Liver (tissue), 9 donors: ENCODE results near the gene NCOR2. TPM values are rescaled to one million over a fixed set of nuclear protein-coding genes. Genes with fewer than 3 reads are reported as not detected.

Experiments
- DNase-seq: peaks from one replicate; pipeline ENCODE4 v3.0.0-alpha.2; 2017; ENCODE audit warnings: low spot score
- H3K27ac ChIP-seq, 2 donors: one replicate each; pipeline ENCODE4 v1.7.0; 2013; ENCODE audit warnings: inconsistent platforms in 2 of 2, low read length in 2 of 2, control low read depth in 1 of 2, low read depth in 1 of 2, mild to moderate bottlenecking in 1 of 2
- H3K27me3 ChIP-seq, 4 donors: one replicate each; pipeline versions ENCODE4 v1.6.1 to v1.7.0; 2013; ENCODE audit warnings: low read length in 3 of 4, inconsistent platforms in 1 of 4, mild to moderate bottlenecking in 1 of 4, moderate library complexity in 1 of 4; ENCODE audit not compliant: control insufficient read depth in 4 of 4, insufficient read depth in 4 of 4
- H3K36me3 ChIP-seq, 4 donors: one replicate each; pipeline versions ENCODE4 v1.6.1 to v1.7.0; 2013; ENCODE audit warnings: low read length in 3 of 4, mild to moderate bottlenecking in 3 of 4, low read depth in 1 of 4, moderate library complexity in 1 of 4; ENCODE audit not compliant: control insufficient read depth in 4 of 4, insufficient read depth in 3 of 4
- H3K4me1 ChIP-seq, 4 donors: one replicate each; pipeline versions ENCODE4 v1.6.1 to v1.7.0; 2013; ENCODE audit warnings: low read length in 3 of 4, mild to moderate bottlenecking in 3 of 4, moderate library complexity in 1 of 4; ENCODE audit not compliant: control insufficient read depth in 4 of 4, insufficient read depth in 4 of 4
- H3K4me3 ChIP-seq, 3 donors: one replicate each; pipeline versions ENCODE4 v1.6.1 to v1.7.0; 2013; ENCODE audit warnings: low read length in 3 of 3, control low read depth in 1 of 3, low read depth in 1 of 3, mild to moderate bottlenecking in 1 of 3
- H3K9ac ChIP-seq, 2 donors: one replicate each; pipeline ENCODE4 v1.7.0; 2013; ENCODE audit warnings: low read length in 2 of 2, mild to moderate bottlenecking in 2 of 2, moderate library complexity in 2 of 2, control low read depth in 1 of 2, low read depth in 1 of 2
- H3K9me3 ChIP-seq, 4 donors: one replicate each; pipeline versions ENCODE4 v1.6.1 to v1.7.0; 2013; ENCODE audit warnings: low read length in 3 of 4; ENCODE audit not compliant: control insufficient read depth in 4 of 4
- ATF3 ChIP-seq: IDR thresholded peaks from 2 replicates; pipeline ENCODE4 v1.6.1; 2016; ENCODE audit warnings: antibody characterized with exemption
- CTCF ChIP-seq: fragments of 150-350 bp; IDR thresholded peaks from 2 replicates; pipeline ENCODE4 v1.5.1; 2017; ENCODE audit warnings: improper control_type of control experiment, low read depth, low read length; ENCODE audit not compliant: missing input control
- EGR1 ChIP-seq, 2 donors: IDR thresholded peaks; 2 replicates each; pipeline ENCODE4 v1.6.1; 2016 to 2018; ENCODE audit warnings: antibody characterized with exemption in 2 of 2, low read depth in 2 of 2
- FOXA1 ChIP-seq: IDR thresholded peaks from 2 replicates; pipeline ENCODE4 v1.6.1; 2016; ENCODE audit warnings: antibody characterized with exemption
- FOXA2 ChIP-seq: IDR thresholded peaks from 2 replicates; pipeline ENCODE4 v1.6.1; 2016; ENCODE audit warnings: antibody characterized with exemption
- GABPA ChIP-seq, 2 donors: IDR thresholded peaks in 1 of 2; conservative IDR thresholded peaks in 1 of 2; 2 replicates each; pipeline ENCODE4 v1.6.1; 2016; ENCODE audit warnings: antibody characterized with exemption in 2 of 2, mild to moderate bottlenecking in 1 of 2, moderate library complexity in 1 of 2
- HNF4A ChIP-seq, 2 donors: conservative IDR thresholded peaks; 2 replicates each; pipeline ENCODE4 v1.6.1; 2016; ENCODE audit warnings: antibody characterized with exemption in 2 of 2, mild to moderate bottlenecking in 2 of 2
- HNF4G ChIP-seq: IDR thresholded peaks from 2 replicates; pipeline ENCODE4 v1.6.1; 2016; ENCODE audit warnings: antibody characterized with exemption
- JUND ChIP-seq, 2 donors: IDR thresholded peaks; 2 replicates each; pipeline ENCODE4 v1.6.1; 2016; ENCODE audit warnings: antibody characterized with exemption in 2 of 2
- NR2F2 ChIP-seq: IDR thresholded peaks from 2 replicates; pipeline ENCODE4 v1.6.1; 2016; ENCODE audit warnings: antibody characterized with exemption
- RAD21 ChIP-seq, 2 donors: IDR thresholded peaks; 2 replicates each; pipeline ENCODE4 v1.6.1; 2016; ENCODE audit warnings: antibody characterized with exemption in 2 of 2, mild to moderate bottlenecking in 2 of 2
- RXRA ChIP-seq, 2 donors: IDR thresholded peaks; 2 replicates each; pipeline ENCODE4 v1.6.1; 2017 to 2018; ENCODE audit warnings: antibody characterized with exemption in 2 of 2, mild to moderate bottlenecking in 1 of 2
- SP1 ChIP-seq: IDR thresholded peaks from 2 replicates; pipeline ENCODE4 v1.6.1; 2018; ENCODE audit warnings: antibody characterized with exemption, mild to moderate bottlenecking
- TAF1 ChIP-seq: conservative IDR thresholded peaks from 2 replicates; pipeline ENCODE4 v1.6.1; 2016; ENCODE audit warnings: antibody characterized with exemption, mild to moderate bottlenecking
- YY1 ChIP-seq: IDR thresholded peaks from 2 replicates; pipeline ENCODE4 v1.6.1; 2016; ENCODE audit warnings: antibody characterized with exemption, mild to moderate bottlenecking
- ZBTB33 ChIP-seq: IDR thresholded peaks from 2 replicates; pipeline ENCODE4 v1.6.1; 2016; ENCODE audit warnings: antibody characterized with exemption
- WGBS: extraction: QIAGEN DNeasy Blood & Tissue Kit; methylation state at CpG from one replicate; pipeline ENCODE4 v1.1.7; 2013; 5-methylcytosine and 5-hydroxymethylcytosine counted together
- polyA plus RNA-seq, 2 donors: library from polyadenylated mRNA; stranded (reverse) in 1 of 2; unstranded in 1 of 2; fragments of 200-250 nt in 1 of 2; fragments of >200 nt in 1 of 2; fragmentation: Nextera tagmentation in 1 of 2; extraction: Ambion mirVana in 1 of 2; gene quantifications; one replicate each; pipeline versions ENCODE4 v1.2.1 to v1.2.3, GENCODE V29; 2013 to 2015
- total RNA-seq, 2 donors: library from RNA; depleted of rRNA; stranded (reverse); fragments of >200 nt; gene quantifications; one replicate each; pipeline ENCODE4 v1.2.3, GENCODE V29; 2014
- TF ChIP-seq, protein P1 (sequence below): IDR thresholded peaks from 2 replicates; pipeline ENCODE4 v1.6.1; 2016; ENCODE audit warnings: antibody characterized with exemption, mild to moderate bottlenecking
- TF ChIP-seq, protein P2 (sequence below): IDR thresholded peaks from 2 replicates; pipeline ENCODE4 v1.6.1; 2016; ENCODE audit warnings: antibody characterized with exemption
- donor health status: healthy.
- donor health status: healthy.
- donor health status: healthy.
- donor health status: healthy.
- donor health status: healthy.

NCOR2 gene
- total and polyA plus RNA-seq, 4 donors = 7.9 to 31.6 (median 18.1) TPM

GRCh38 chr12:124555168-124556073 lies 12.0 kb downstream of the NCOR2 start:
- H3K36me3 ChIP-seq = no peaks in the 10 kb centered on the region
- no peaks in the 10 kb centered on the region for H3K9me3 ChIP-seq
- H3K9ac ChIP-seq = no peak overlapping the region
- no peaks in the 10 kb centered on the region for H3K27me3 ChIP-seq
- H3K27ac ChIP-seq = no peak overlapping the region
- 86% methylated on average over 28 of the region's 28 CpGs for WGBS
- no peak for DNase-seq
- H3K4me1 ChIP-seq = peaks cover 2 to 31% (median 16%) of the 10 kb centered on the region in 4 donors
- H3K4me3 ChIP-seq = no peak overlapping the region
- TF ChIP-seq RXRA (IDR thresholded peaks at IDR 0.05) = no peak
- no peak for TF ChIP-seq FOXA2
- no peak for TF ChIP-seq YY1
- no peak for TF ChIP-seq FOXA1
- no peak for TF ChIP-seq NR2F2
- no peak for TF ChIP-seq SP1
- TF ChIP-seq RAD21 (IDR thresholded peaks at IDR 0.05) = no peak
- no peak for TF ChIP-seq CTCF
- no peak for TF ChIP-seq JUND (IDR thresholded peaks at IDR 0.05)
- no peak for TF ChIP-seq GABPA (IDR thresholded peaks at IDR 0.05 in 1 of 2, conservative IDR thresholded peaks at IDR 0.05 in 1 of 2)
- TF ChIP-seq TAF1 = no peak
- TF ChIP-seq ATF3 = no peak
- TF ChIP-seq ZBTB33 = no peak
- no peak for TF ChIP-seq HNF4G
- TF ChIP-seq EGR1 (IDR thresholded peaks at IDR 0.05; ENCODE audit: low read depth in 2 of 2) = no peak
- no peak for TF ChIP-seq HNF4A (conservative IDR thresholded peaks at IDR 0.05)
- TF ChIP-seq, protein P1, sequence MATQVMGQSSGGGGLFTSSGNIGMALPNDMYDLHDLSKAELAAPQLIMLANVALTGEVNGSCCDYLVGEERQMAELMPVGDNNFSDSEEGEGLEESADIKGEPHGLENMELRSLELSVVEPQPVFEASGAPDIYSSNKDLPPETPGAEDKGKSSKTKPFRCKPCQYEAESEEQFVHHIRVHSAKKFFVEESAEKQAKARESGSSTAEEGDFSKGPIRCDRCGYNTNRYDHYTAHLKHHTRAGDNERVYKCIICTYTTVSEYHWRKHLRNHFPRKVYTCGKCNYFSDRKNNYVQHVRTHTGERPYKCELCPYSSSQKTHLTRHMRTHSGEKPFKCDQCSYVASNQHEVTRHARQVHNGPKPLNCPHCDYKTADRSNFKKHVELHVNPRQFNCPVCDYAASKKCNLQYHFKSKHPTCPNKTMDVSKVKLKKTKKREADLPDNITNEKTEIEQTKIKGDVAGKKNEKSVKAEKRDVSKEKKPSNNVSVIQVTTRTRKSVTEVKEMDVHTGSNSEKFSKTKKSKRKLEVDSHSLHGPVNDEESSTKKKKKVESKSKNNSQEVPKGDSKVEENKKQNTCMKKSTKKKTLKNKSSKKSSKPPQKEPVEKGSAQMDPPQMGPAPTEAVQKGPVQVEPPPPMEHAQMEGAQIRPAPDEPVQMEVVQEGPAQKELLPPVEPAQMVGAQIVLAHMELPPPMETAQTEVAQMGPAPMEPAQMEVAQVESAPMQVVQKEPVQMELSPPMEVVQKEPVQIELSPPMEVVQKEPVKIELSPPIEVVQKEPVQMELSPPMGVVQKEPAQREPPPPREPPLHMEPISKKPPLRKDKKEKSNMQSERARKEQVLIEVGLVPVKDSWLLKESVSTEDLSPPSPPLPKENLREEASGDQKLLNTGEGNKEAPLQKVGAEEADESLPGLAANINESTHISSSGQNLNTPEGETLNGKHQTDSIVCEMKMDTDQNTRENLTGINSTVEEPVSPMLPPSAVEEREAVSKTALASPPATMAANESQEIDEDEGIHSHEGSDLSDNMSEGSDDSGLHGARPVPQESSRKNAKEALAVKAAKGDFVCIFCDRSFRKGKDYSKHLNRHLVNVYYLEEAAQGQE = no peak
- TF ChIP-seq, protein P2, sequence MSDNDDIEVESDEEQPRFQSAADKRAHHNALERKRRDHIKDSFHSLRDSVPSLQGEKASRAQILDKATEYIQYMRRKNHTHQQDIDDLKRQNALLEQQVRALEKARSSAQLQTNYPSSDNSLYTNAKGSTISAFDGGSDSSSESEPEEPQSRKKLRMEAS = no peak
